Endometrium (tissue), 2 donors: Measurements from ENCODE around the gene DEAF1.
A peak's percentile ranks its signal among the peaks of the same experiment; 100 is the strongest.
"Not testable (repeated sequence)": the region's sequence is repeated elsewhere in the genome, so short reads cannot be mapped to it uniquely, and the experiment has no call there.

Experiments
- FAIRE-seq: peaks from 2 replicates; lab custom pipeline; 2012; peaks lifted over from hg19 to GRCh38; lab: Jason Lieb, UNC
- donor health status: control.
- donor health status: control.

Gene DEAF1

GRCh38 chr11:699116-699508 is 4.1 kb upstream of the DEAF1 start:
- no peak for FAIRE-seq

- FAIRE-seq = no peak
Observed at GRCh38 chr11:698493-699115, 3.6 kb upstream of the DEAF1 start.

- FAIRE-seq = no peak
Observed at GRCh38 chr11:697811-698311, 2.8 kb upstream of the DEAF1 start.

GRCh38 chr11:696955-697491 is 2.0 kb upstream of the DEAF1 start:
- FAIRE-seq = no peak

GRCh38 chr11:695538-696248 is 671 bp upstream of the DEAF1 start, which contains the start of gene TMEM80:
TMEM80 (plus strand) TSS chr11:695816; CDS start chr11:695828, 12 bp downstream.
- FAIRE-seq = peak; percentile 54

- no peak for FAIRE-seq
Observed at GRCh38 chr11:695288-695537, 191 bp upstream of the DEAF1 start.

GRCh38 chr11:693887-694562 is 997 bp downstream of the DEAF1 start:
- no peak for FAIRE-seq

- FAIRE-seq = no peak
Observed at GRCh38 chr11:693415-693831, 1.6 kb downstream of the DEAF1 start.

GRCh38 chr11:692824-693414 is 2.1 kb downstream of the DEAF1 start:
- no peak for FAIRE-seq

GRCh38 chr11:691710-692590 is 3.1 kb downstream of the DEAF1 start:
- no peak for FAIRE-seq

GRCh38 chr11:690738-691633 is 4.0 kb downstream of the DEAF1 start:
- no peak for FAIRE-seq

- FAIRE-seq = not testable (repeated sequence)
Observed at GRCh38 chr11:690244-690643, 4.8 kb downstream of the DEAF1 start.

- FAIRE-seq = no peak
Observed at GRCh38 chr11:689625-690024, 5.4 kb downstream of the DEAF1 start.

GRCh38 chr11:688681-689080 is 6.3 kb downstream of the DEAF1 start:
- no peak for FAIRE-seq

GRCh38 chr11:687751-688150 is 7.3 kb downstream of the DEAF1 start:
- FAIRE-seq = no peak

GRCh38 chr11:686451-687243 is 8.4 kb downstream of the DEAF1 start:
- FAIRE-seq = no peak

- no peak for FAIRE-seq
Observed at GRCh38 chr11:680970-681369, 14.1 kb downstream of the DEAF1 start.

GRCh38 chr11:680476-680875 is 14.5 kb downstream of the DEAF1 start:
- FAIRE-seq = no peak

GRCh38 chr11:679271-680207 is 15.5 kb downstream of the DEAF1 start:
- FAIRE-seq = no peak
